SU-DHL-6 (cell line): ENCODE measurements around the gene OCEL1.

ENCODE experiments used
- H2AFZ ChIP-seq: fragments of 200-600 bp; sonication (generic); 2 replicates; pipeline ENCODE4 v1.6.1; 2014; ENCODE audit warnings: low read depth, mild to moderate bottlenecking, moderate library complexity, mixed read lengths, antibody characterized with exemption, low read length; ENCODE audit not compliant: severe bottlenecking
- H3F3A ChIP-seq: fragments of 200-600 bp; shearing (Covaris generic); 2 replicates; pipeline ENCODE4 v1.6.0; 2016; ENCODE audit warnings: antibody characterized with exemption, mild to moderate bottlenecking; ENCODE audit not compliant: insufficient read depth
- H3K27ac ChIP-seq: fragments of 200-600 bp; sonication (generic); 2 replicates; pipeline ENCODE4 v1.5.1; 2016; ENCODE audit warnings: low read depth, mild to moderate bottlenecking, low read length, moderate library complexity, mixed read lengths
- H3K27me3 ChIP-seq: fragments of 200-600 bp; sonication (generic), shearing (Covaris generic); 2 replicates; pipeline ENCODE4 v1.6.0; 2014; ENCODE audit warnings: mild to moderate bottlenecking, low read length
- H3K36me3 ChIP-seq: fragments of 200-600 bp; sonication (generic); 2 replicates; pipeline ENCODE4 v1.6.1; 2014; ENCODE audit warnings: mild to moderate bottlenecking, low read length, mixed read lengths
- H3K4me2 ChIP-seq: fragments of 300-600, 200-600 bp; shearing (Covaris generic), sonication (generic); 2 replicates; pipeline ENCODE4 v1.6.0; 2014; ENCODE audit warnings: low read length, low read depth, mild to moderate bottlenecking; ENCODE audit not compliant: poor library complexity, severe bottlenecking
- H3K4me3 ChIP-seq: fragments of 200-600 bp; sonication (generic); 2 replicates; pipeline ENCODE4 v1.5.1; 2014; ENCODE audit warnings: antibody characterized with exemption, low read length, mild to moderate bottlenecking, mixed read lengths; ENCODE audit not compliant: insufficient read depth, poor library complexity, severe bottlenecking
- H3K79me2 ChIP-seq: fragments of 200-600 bp; sonication (generic); 2 replicates; pipeline ENCODE4 v1.6.1; 2014; ENCODE audit warnings: mild to moderate bottlenecking, low read length, moderate library complexity; ENCODE audit not compliant: insufficient read depth
- H3K9ac ChIP-seq: fragments of 200-600 bp; sonication (generic); 2 replicates; pipeline ENCODE4 v1.7.0; 2014; ENCODE audit warnings: mild to moderate bottlenecking, low read length
- H3K9me2 ChIP-seq: fragments of 200-600 bp; sonication (generic); replicated peaks from 2 replicates; pipeline ENCODE4 v1.6.1; 2014; ENCODE audit warnings: low read length; ENCODE audit not compliant: insufficient read depth
- H3K9me3 ChIP-seq: fragments of 200-600 bp; sonication (generic); 2 replicates; pipeline ENCODE4 v1.6.1; 2014; ENCODE audit warnings: low read length, mixed read lengths; ENCODE audit not compliant: insufficient read depth
- H4K20me1 ChIP-seq: fragments of 200-600 bp; sonication (generic); 2 replicates; pipeline ENCODE4 v1.6.1; 2014; ENCODE audit warnings: low read depth, mild to moderate bottlenecking, antibody characterized with exemption, low read length, moderate library complexity, mixed read lengths
- CTCF ChIP-seq: fragments of 200-600 bp; sonication (generic); IDR thresholded peaks from one replicate; pipeline ENCODE4 v1.5.1; 2017; ENCODE audit warnings: antibody characterized with exemption, mild to moderate bottlenecking, low read length, moderate library complexity; ENCODE audit not compliant: insufficient read depth, poor library complexity, severe bottlenecking
- EZH2phosphoT487 ChIP-seq: fragments of 200-600 bp; sonication (generic), shearing (Covaris generic); conservative IDR thresholded peaks from 2 replicates; pipeline ENCODE4 v1.6.1; 2018; ENCODE audit warnings: mild to moderate bottlenecking, antibody characterized with exemption, low read length, moderate library complexity, mixed read lengths

OCEL1 gene

GRCh38 chr19:17220207-17220758 is 5.7 kb upstream of the OCEL1 start:
- Histone ChIP-seq H3K9ac (no peak overlapping the region), H3F3A (no peaks in the 10 kb centered on the region), H2AFZ (no peak overlapping the region)

DNA sequence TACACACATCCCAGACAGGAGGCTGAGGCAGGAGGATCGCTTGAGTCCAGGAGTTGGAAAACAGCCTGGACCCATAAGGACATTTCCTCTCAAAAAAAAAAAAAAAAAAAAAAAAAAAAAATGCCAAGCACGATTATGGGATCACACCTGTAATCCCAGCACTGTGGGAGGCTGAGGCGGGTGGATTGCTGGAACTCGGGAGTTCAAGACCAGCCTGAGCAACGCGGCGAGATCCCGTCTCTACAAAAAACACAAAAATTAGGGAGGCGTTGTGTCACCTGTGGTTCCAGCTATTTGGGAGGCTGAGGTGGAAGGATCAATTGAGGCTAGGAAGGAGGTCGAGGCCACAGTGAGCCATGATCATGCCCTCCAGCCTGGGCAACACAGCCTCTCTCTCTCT is 973 bp upstream of the OCEL1 start:
- H3K4me2 ChIP-seq = no peak overlapping the region
- H3K27me3 ChIP-seq = no peaks in the 10 kb centered on the region
- H3K27ac ChIP-seq = no peak overlapping the region
- no peaks in the 10 kb centered on the region for H3K9me3 ChIP-seq
- H3F3A ChIP-seq = no peaks in the 10 kb centered on the region
- no peak overlapping the region for H3K4me3 ChIP-seq
- H3K9ac ChIP-seq = no peak overlapping the region
- H2AFZ ChIP-seq = no peak overlapping the region
- no peaks in the 10 kb centered on the region for H4K20me1 ChIP-seq
- TF ChIP-seq CTCF (no peak), EZH2phosphoT487 (no peak)
- H3K36me3 ChIP-seq = no peaks in the 10 kb centered on the region
- no peaks in the 10 kb centered on the region for H3K79me2 ChIP-seq
- no peaks in the 10 kb centered on the region for H3K9me2 ChIP-seq

More at GRCh38 chr19:17220207-17220758, 5.7 kb upstream of the OCEL1 start:
- TF ChIP-seq CTCF (no peak), EZH2phosphoT487 (no peak)
- H3K9me2 ChIP-seq = no peaks in the 10 kb centered on the region
- no peaks in the 10 kb centered on the region for H3K36me3 ChIP-seq
- H3K4me3 ChIP-seq = no peak overlapping the region
- no peaks in the 10 kb centered on the region for H3K27me3 ChIP-seq
- no peak overlapping the region for H3K4me2 ChIP-seq
- no peaks in the 10 kb centered on the region for H3K9me3 ChIP-seq
- H4K20me1 ChIP-seq = no peaks in the 10 kb centered on the region
- H3K79me2 ChIP-seq = no peaks in the 10 kb centered on the region
- H3K27ac ChIP-seq = no peak overlapping the region

GRCh38 chr19:17227798-17228367 is 1.9 kb downstream of the OCEL1 start:
- Histone ChIP-seq H3K9ac (no peak overlapping the region), H3K4me3 (no peak overlapping the region), H3K9me3 (no peaks in the 10 kb centered on the region), H4K20me1 (no peaks in the 10 kb centered on the region), H3K36me3 (no peaks in the 10 kb centered on the region), H3K79me2 (no peaks in the 10 kb centered on the region), H3F3A (no peaks in the 10 kb centered on the region), H3K27me3 (no peaks in the 10 kb centered on the region), H2AFZ (no peak overlapping the region), H3K4me2 (peak overlapping the region; percentile 82), H3K27ac (no peak overlapping the region), H3K9me2 (no peaks in the 10 kb centered on the region)
- TF ChIP-seq EZH2phosphoT487 (no peak), CTCF (no peak)
